SIG-M5 treated with dmso at 0.1 percent for 504 hours (cell line): ENCODE data around the gene CNGB1.

Experiments
- DNase-seq: peaks from one replicate; lab custom pipeline; 2025; ENCODE audit not compliant: unreplicated experiment; lab: John Stamatoyannopoulos, UW

Gene CNGB1

DNA sequence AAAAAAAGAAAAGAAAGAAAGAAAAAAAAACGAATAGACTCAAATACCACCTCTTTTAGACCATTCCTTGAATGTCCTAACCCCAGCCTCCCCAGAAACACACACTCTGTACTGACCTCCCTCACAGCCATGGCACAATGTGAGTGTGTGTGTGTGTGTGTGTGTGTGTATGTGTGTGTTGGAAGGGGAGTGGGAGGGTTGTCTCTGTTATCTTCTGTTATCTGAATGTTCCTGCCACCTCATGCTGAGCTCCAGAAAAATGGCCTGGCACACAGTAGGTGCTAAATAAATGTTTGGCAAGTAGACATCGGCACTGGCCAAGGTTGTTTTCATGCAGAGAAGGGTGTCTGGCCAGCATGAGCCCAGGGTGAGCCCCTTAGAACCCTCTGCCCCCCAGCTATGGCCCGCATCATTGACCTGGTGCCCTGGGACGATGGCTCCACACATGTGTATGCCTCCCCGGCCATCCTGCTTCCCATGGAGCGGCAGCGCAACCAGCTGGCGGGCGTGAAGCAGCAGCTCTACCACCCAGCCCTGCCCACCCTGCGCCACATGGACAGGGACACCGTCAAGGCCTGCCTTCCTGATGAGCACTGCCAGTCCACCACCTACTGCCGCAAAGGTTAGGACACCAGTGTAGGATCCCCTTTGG lies 6.6 kb upstream of the CNGB1 start:
- no peak for DNase-seq

DNA sequence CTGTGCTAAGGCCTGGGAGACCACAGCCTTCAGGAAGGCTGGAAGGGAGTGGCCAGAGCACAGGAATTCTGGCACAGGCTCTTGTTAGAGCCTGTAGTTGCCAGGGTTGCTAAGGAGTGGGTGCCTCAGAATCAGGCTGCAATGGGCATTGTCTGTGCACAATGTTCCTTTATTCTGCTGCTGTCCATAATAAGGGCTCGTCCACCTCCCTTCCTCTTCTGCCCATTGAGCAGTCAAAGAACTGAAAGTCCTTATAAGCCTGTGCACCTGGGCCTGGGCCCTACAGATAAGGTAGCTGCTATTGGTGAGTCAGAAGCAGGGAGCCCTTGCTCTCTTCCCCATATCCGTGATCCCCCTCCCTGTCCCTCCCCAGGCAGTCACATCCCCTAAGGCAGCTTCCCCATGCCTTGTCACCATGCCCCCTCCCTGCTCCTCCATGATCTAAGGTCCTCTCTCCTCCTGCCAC lies 5.4 kb upstream of the CNGB1 start:
- no peak for DNase-seq

DNA sequence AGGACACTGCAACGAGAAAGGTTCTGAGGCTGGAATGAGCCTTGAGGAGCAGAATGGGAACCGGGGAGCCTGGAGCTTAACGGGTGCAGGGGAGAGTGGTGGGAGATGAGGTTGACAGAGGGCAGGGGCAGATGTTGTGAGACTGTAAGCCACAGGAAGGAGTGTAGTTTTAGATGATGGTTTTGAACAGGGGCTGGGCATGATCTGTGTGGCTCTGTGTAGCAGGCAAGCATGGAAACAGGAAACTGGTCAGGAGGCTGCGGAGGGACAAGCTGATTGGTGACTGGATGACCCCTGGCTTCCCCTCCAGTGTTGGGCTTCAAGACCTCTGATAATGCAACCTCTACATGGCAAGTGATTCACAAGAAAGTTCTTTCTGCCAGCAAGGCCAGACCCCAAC lies 1.4 kb upstream of the CNGB1 start:
- no peak for DNase-seq

DNA sequence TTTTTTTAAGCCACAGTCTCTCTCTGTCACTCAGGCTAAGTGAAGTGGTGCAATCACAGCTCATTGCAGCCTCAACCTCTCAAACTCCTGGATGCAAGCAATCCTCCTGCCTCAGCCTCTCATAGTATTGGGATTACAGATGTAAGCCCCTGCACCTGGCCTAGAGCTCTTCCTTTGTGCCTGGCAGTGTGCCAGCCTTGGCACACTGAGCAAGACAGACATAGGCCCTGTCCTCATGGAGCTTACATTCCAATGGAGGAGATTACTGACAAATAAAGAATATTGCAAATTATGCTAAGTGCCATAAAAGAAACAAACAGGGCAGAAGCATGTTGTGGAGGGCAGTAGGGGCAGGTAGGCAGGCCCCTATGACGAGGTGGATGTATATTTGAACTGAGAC lies 920 bp upstream of the CNGB1 start:
- no peak for DNase-seq

DNA sequence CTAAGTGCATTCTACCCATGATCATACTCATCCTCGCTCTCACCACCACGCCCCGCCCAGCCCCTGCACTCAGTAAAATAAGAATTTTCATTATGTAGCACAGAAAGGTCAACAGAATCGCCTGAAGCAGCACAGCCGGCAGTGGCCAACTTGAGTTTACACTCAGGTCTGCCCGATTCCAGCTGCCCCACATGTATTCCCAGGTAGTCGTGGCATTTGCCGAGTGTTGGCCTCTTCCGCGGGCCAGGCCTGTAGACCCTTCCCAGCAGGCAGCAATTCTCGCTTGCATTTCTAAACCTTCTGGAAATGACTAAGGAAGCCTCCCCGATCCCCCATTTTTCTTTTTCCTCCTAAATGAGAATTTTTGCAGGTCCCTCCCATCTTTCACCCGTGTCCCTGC lies 609 bp downstream of the CNGB1 start:
- DNase-seq = no peak

DNA sequence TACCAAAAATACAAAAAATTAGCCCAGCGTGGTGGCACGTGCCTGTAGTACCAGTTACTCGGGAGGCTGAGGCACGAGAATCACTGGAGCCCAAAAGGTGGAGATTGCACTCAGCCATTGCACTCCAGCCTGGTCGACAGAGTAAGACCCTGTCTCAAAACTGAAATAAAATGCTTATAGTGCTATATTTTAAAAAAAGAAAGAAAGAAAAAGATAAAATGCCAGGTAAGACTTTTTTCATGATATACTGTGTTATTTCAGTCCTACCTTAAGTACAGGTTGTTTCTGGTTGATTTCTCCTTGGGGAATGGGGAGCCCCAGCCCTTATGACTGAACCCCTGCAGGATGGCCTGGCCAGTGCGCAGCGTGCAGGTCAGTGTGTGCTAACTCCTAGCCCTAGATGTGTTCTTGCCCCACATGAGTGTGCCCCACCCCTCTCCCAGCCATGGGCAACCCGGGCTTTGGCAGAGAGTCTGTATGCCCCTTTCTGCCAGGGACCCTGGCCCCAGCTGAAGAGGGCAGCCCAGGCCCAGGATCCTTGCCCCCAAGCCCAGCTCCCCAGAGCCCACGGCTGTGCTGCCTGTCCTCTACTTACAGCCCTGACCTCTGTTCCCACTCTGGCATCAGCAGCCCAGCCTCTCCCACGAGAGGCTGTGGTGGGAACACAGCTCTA lies 1.3 kb downstream of the CNGB1 start:
- no peak for DNase-seq

DNA sequence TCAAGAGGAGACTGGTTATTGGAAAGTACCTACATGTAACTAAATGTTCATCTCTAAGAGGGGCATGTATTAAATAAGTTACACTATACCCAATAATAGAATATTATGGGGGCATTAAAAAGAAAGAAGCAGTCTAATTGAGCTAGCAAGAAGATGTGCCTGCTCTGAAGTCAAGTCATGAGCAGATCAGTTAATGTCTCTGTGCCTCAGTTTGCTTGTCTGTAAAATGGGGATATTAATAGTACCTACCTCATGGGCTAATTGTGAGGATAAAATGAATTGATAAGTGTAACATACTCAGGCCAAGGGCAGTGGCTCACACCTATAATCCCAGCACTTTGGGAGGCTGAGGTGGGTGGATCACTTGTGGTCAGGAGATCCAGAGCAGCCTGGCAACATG lies 3.0 kb downstream of the CNGB1 start:
- DNase-seq = no peak

DNA sequence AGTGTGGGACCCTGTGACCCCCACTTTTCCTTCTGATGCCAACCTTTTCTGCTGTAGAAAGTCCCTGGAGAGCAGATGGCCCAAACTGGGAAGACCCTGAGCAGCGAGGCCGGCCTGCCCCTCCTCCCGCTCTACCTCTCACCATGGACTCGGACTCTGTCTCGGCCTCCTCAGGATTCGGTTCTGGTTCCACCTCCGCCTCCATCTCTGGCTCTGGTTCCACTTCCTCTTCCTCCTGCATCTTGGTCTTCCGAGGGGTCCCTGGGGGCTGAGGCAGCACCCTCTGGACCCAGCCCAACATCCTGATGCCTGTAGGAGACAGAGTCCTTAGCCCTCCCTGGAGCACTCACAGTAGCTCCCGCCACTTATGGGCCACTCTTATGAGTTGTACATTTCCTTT lies 3.9 kb downstream of the CNGB1 start:
- no peak for DNase-seq

DNA sequence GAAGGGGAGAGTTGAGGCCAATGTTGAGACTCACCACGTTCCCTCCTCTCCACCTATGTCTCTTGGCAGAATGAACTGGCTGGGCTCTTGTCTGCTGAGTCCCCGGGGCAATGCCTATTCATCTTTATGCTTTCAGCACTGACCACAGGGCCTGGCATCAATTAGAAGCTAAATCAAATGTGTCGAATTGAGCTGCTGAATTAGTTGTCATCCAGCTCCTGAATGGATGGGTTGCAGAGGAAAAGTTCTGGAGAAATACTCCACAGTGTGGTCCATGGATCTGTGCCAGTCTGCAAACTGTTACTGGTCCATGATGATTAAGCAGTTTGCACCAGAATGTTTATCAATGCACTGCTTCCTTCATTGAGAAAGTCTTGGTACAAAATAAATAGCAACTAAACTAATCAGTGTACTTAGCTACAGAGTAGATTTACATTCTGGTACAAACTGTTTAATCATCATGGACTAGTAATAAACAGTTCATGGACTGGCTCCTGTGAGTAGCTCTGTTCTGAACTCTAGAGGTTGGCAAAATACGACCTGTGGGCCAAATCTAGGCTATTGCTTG lies 4.6 kb downstream of the CNGB1 start:
- no peak for DNase-seq

DNA sequence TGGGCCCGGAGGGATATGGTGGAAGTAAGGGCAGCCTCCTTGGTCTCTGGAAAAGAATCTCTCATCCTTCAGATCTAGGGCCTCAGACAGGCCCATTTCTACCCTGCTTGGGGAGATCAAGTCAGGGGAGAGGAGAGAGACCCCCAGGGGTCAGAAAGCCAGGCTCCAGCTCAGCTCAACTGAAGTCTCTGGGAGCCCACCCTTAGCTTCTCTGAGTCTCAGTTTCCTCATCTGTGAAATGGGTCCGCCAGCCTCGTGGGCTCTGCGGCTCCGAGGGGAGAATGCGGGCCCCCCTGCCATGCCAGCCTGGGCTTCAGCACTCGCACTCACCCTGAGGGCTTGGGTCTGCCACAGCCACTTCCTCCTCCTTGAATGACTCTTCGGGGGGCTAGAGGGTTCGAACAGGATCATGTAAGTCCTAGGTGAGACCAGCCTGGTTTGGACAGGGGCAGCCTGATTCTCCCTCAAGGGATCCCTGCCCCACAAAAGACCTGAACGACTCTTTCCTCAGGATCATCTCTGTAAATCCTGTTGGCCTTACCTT lies 6.7 kb downstream of the CNGB1 start:
- no peak for DNase-seq

DNA sequence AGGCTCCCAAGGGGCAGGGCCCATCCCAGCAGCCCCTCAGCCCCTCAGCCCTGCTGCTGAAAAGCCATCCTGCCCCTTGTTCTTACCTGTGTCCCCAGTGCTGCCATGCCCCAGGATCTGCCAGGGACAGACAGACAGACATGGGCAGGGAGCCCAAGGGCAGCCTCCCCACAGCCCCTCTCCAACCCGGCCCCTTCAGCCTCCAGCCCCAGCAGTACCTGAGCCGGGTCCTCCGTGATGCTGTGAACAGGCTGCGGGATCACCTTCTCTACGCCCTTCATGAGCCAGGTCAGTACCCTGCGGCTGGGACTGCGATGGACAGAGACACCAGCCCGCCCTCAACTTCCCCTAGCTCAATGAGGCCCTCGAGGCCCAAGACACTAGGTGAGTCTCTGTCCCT lies 8.2 kb downstream of the CNGB1 start:
- no peak for DNase-seq

DNA sequence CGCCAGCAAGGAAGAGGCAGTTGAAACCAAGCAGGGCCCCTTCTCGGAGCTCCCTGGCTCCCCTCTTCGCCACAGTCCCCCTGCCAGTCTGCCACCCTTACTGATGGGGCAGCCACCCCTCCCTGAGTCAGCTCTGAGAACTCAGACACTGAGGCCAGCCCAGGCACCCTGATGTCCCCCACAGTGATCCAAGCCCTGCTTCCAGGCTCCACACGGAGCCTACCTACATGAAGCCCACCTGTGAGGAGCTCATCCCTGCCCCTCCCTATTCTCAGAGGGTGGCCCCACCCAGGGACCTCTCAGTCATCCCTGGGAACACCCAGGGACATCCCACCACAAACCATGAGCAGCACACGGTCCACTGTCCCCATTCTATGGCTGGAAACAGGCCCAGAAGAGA lies 8.9 kb downstream of the CNGB1 start:
- no peak for DNase-seq

DNA sequence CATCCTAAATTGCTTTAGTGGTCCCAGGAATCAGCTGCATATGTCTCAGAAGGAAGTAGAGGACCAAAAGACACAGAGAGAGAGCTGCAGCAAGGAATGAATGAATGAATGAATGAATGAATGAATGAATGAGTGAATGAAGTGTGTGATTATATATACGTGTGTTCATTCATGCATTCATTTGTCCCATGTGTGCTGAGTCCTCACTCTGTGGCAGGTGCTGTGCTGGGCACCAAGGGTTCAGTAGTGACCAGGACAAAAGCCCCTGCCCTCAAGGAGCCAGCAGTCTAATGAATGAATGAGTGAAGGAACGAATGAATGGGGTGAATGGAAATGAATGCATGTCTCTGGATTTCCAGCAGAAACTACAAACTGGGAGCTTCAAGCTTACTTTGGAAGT lies 9.4 kb downstream of the CNGB1 start:
- DNase-seq = no peak

DNA sequence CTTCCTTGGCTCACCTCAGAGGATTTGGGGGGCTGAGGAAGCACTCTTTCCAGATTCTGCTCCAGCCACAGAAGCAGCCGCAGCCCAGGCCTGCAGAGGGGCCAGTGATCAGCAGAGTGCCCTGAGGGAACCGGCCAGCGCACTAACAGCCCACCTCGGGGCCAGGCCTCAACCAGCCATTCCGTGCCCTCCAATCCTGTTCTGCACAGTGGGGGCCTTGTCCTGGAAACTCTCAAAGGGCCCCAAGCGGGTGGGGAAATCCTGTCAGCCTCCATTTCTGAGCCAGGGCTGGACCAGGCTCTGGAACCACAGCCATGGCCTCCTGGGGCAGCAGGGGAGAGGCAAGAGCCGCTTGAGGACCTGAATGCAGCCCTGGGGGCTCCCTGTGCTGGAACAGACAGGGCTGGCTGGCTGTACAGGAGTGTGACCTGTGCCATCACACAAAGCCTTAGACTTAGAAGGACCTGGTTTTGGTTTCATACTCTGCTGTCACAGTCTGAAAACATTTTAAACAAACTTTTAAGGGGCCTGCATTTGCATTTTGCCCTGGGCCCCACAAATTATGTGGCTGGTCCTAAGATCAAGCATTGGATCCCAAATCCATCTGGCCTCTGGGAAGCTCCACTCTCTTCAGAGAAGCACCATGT lies 10.0 kb downstream of the CNGB1 start:
- DNase-seq = no peak

DNA sequence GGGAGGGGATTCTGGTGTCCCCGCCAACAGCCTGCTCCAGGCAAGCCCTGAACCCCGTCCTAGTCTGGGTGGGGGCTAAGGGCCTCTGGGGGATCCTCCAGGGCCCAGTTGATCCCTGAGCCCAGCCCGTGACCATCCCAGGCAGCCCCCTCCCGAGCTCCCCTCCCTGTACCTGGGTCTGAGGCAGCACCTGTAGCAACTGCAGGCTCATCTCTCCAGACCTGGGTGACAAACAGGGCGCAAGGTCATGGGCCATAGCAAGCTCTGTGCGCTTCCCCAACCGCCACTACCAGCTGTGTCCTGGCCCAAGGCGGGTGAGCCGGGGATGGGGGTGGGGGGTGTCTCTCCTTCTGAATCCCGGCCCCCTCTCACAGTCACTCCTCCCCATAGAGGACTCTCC lies 10.6 kb downstream of the CNGB1 start:
- no peak for DNase-seq

DNA sequence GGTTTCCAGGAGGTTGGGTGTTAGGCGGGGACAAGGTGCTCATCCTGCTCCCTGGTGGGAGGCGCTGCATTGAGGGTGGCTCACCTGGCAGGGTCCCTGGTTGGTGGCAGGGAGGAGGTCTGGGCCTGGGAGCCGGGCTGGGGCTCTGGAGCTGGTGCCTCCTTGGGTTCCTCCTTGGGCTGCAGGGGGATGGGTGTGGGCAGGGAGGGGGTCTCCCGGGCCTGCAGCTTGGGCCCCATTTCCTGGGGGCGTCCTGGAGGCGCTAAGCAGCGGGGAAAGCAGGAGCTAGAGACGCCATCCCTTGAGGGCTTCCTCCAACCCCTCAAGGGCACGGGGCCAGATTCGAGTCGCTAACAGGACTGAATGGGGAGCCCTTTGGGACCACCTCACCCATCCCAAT lies 11.1 kb downstream of the CNGB1 start:
- DNase-seq = no peak

DNA sequence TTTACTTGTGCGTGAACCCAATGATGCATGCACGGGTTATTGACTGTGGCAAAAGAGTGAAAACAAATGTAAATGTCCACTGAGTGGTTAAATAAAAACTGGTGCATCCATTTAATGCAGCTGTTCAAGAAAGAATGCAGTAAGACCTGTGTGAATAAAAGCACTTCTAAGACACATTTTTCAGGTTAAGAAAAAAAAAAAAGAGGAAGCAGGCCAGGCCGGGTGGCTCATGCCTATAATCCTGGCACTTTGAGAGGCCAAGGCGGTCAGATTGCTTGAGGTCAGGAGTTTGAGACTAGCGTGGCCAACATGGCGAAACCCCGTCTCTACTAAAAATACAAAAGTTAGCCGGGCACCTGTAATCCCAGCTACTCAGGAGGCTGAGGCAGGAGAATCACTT lies 11.8 kb downstream of the CNGB1 start:
- no peak for DNase-seq

DNA sequence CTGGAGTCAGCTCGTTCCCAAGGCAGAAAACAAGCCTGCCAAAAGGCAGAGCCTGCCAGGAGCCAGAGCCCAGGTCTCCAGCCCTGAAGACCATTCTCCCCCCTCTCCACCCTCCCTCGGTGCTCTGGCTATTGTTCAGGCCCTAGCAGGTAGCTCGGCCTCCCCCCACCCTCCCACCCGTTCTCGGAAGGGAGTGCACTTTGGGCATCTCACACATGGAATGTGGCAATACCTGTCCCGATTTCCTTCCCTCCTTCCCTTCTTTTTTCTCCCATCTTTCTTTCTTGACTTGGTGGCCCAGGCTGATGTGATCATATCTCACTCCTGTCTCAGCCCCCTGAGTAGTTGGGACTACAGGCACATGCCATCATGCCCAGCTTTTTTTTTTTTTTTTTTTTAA lies 12.4 kb downstream of the CNGB1 start:
- no peak for DNase-seq

DNA sequence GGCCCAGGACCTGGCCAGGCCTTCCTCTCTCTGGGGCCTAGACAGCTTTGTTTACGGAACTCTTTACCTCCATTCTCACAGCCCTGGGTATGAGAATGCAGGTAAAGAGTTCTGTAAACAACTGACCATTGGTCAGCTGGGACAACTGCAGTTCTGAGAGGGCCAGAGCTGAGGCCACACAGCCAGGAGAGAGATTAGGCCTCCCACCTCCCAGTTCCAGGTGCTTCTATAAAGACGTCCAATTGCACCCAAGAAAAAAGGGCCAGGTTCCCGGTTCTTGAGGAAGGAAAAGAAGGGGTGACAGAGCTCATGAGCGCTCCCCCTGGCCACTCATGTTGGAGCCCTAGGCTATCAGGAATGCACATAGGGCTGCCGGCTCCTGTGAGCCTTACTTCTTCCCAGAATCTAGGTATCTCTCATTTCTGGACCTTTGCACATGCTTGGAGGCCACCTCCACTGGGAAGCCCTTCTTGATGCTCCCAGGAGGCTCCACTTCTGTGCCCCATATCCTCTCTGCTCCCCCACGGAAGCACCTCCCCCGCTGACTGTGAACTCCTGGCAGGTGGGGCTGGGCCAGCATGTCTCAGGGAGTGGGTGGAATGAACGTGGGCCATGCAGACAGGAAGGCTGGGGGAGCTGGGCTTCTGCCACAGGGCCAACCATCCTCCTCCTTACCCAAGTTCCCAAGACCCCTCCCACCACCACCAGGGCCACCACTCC lies 13.1 kb downstream of the CNGB1 start:
- no peak for DNase-seq

DNA sequence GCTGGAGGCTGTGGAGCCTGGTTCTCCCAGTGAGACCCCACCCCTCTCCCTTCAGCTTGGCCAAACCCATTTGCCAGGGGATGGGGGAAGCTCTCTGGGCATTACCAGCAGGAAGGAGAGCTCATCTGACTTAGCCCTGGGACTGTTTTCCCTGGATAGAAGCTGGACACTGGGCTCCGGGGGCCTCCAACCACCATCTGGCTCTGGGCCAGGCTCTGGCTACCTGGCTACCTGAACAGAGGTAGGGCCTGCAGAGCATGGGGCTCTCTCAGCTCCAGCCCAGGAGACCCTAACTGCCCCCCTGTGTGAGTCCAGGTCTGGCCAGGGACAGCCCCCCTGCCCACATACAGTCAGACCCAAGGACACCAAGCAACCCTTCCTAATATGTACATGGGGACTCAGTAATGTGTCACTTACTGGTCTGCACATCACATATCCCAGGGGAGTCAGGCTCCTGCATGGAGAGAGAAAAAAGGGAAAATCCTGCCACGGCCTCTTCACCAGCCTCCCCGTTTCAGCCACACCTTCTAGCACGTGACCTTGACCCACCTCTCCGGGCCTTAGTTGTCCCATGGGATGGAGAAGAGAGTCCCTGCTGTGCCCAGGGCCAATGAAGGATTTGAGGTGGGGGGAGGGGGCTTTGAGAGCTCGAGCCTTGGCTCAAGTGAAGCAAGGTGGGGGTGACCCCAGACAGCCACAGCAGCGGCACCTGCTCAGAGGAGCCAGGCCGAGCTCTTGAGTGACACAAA lies 13.8 kb downstream of the CNGB1 start:
- DNase-seq = no peak
